Effector CD4-positive, alpha-beta T cell (primary cell): ENCODE data around the gene CCL26. TPM values are rescaled to one million over a fixed set of nuclear protein-coding genes. Genes with fewer than 3 reads are reported as not detected.
"Not testable (repeated sequence)": the region's sequence is repeated elsewhere in the genome, so short reads cannot be mapped to it uniquely, and the experiment has no call there.

ENCODE experiments used
- DNase-seq: peaks from one replicate; pipeline ENCODE4 v3.0.0-alpha.2; 2020
- total RNA-seq: gene quantifications from one replicate; lab custom pipeline; 2026; lab: John Stamatoyannopoulos, UW

The CCL26 gene
- not detected for total RNA-seq

- no peak for DNase-seq
Observed at GRCh38 chr7:75772081-75773077, at the start of gene CCL26. TSS of gene CCL26 (minus strand) at chr7:75772211. CDS start at chr7:75772176, 35 bp downstream.

GRCh38 chr7:75820688-75821087 is 48.7 kb upstream of the CCL26 start:
- no peak for DNase-seq

GRCh38 chr7:75819711-75820110 is 47.7 kb upstream of the CCL26 start:
- DNase-seq: no peak

- DNase-seq: no peak
Observed at GRCh38 chr7:75818472-75818871, 46.5 kb upstream of the CCL26 start.

- DNase-seq: no peak
Observed at GRCh38 chr7:75817116-75817515, 45.1 kb upstream of the CCL26 start.

GRCh38 chr7:75815418-75816064 is 43.5 kb upstream of the CCL26 start:
- no peak for DNase-seq

GRCh38 chr7:75814407-75814947 is 42.5 kb upstream of the CCL26 start:
- DNase-seq: no peak

GRCh38 chr7:75813781-75814236 is 41.8 kb upstream of the CCL26 start, which contains the start of gene CCL24:
TSS of gene CCL24 (minus strand) at chr7:75813806. CDS start at chr7:75813715, 91 bp downstream.
- DNase-seq: no peak

GRCh38 chr7:75813084-75813483 is 41.1 kb upstream of the CCL26 start:
- no peak for DNase-seq

- DNase-seq: no peak
Observed at GRCh38 chr7:75811894-75812678, 40.1 kb upstream of the CCL26 start.

- DNase-seq: no peak
Observed at GRCh38 chr7:75809396-75809795, 37.4 kb upstream of the CCL26 start.

GRCh38 chr7:75808106-75808505 is 36.1 kb upstream of the CCL26 start:
- no peak for DNase-seq

- no peak for DNase-seq
Observed at GRCh38 chr7:75807452-75807851, 35.4 kb upstream of the CCL26 start.

GRCh38 chr7:75806560-75807307 is 34.7 kb upstream of the CCL26 start:
- DNase-seq: no peak

- DNase-seq: no peak
Observed at GRCh38 chr7:75804705-75805104, 32.7 kb upstream of the CCL26 start.

GRCh38 chr7:75804004-75804403 is 32.0 kb upstream of the CCL26 start:
- no peak for DNase-seq

GRCh38 chr7:75802552-75802821 is 30.5 kb upstream of the CCL26 start:
- no peak for DNase-seq

- no peak for DNase-seq
Observed at GRCh38 chr7:75798770-75799169, 26.8 kb upstream of the CCL26 start.

- DNase-seq: no peak
Observed at GRCh38 chr7:75796420-75796819, 24.4 kb upstream of the CCL26 start.

GRCh38 chr7:75795831-75796285 is 23.8 kb upstream of the CCL26 start:
- no peak for DNase-seq

GRCh38 chr7:75793676-75794075 is 21.7 kb upstream of the CCL26 start:
- DNase-seq: no peak

GRCh38 chr7:75792567-75792966 is 20.6 kb upstream of the CCL26 start:
- DNase-seq: not testable (repeated sequence)
